ENCODE data around the gene ENPP7. TPM values are rescaled to one million over a fixed set of nuclear protein-coding genes. Genes with fewer than 3 reads are reported as not detected.

ENPP7 gene, protein sequence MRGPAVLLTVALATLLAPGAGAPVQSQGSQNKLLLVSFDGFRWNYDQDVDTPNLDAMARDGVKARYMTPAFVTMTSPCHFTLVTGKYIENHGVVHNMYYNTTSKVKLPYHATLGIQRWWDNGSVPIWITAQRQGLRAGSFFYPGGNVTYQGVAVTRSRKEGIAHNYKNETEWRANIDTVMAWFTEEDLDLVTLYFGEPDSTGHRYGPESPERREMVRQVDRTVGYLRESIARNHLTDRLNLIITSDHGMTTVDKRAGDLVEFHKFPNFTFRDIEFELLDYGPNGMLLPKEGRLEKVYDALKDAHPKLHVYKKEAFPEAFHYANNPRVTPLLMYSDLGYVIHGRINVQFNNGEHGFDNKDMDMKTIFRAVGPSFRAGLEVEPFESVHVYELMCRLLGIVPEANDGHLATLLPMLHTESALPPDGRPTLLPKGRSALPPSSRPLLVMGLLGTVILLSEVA
- not detected in 5 replicates for total RNA-seq (2022; extraction: Qiagen RNA extraction)

DNA sequence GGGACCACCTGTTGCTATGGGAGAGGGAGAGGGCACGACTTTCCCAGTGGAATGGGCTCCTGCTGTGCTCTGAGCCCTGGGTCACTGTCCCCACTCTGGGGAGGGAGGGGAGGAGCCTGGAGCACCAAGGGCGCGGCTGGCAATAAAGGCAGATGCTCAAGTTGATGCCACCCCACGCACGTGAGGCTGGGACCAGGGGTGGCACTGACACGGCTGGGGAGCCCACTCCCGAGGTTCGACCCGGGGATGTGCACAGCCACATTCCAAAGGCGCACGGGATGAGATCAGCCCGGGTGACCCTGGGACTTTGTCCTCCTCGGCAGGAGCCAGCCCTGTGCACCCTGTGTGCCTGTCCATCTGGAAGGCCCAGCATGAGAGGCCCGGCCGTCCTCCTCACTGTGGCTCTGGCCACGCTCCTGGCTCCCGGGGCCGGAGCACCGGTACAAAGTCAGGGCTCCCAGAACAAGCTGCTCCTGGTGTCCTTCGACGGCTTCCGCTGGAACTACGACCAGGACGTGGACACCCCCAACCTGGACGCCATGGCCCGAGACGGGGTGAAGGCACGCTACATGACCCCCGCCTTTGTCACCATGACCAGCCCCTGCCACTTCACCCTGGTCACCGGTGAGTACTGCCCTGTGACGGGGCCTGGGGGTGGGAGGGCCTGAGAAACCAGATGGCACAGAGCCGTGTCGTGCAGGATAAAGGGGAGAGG lies at the start of gene ENPP7:
TSS of gene ENPP7 (plus strand) at position 175 of the 715 bp plus-strand sequence. CDS start at position 372, 197 bp downstream.

DNA sequence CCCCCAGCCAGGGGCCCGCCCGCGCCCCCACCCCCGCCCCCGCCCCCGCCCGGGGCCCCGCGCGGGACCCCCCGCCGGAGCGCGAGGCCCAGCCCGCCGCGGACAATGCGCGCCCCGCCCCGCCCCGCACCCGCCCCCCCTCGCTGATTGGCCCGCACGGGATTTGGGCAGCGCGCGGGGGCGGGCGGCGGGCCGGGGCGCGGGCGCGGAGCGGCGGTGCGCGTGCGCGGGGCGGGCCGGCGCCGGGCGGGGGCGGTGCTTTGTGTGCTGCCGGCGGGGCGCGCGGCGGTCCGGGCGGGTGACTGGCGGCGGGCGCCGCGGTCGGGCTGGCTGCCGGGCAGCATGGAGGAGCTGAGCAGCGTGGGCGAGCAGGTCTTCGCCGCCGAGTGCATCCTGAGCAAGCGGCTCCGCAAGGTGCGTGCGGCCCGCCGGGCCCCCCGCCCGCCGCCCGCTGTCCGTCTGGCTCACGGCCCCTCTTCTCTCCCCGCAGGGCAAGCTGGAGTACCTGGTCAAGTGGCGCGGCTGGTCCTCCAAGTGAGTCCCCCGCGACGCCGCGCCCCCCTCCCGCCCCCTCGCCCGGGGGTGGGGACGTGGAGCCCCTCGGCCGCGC lies 47.3 kb downstream of the ENPP7 start, which contains the start of gene CBX2:
TSS of gene CBX2 (plus strand) at position 255 of the 610 bp plus-strand sequence. CDS start at position 343, 88 bp downstream.

Other genes with a start within 250 kb of the ENPP7 start
- gene RBFOX3, start 119.9 kb upstream of the ENPP7 start, total RNA-seq (2022; extraction: Qiagen RNA extraction) = 3.2 to 5.1 TPM (median 4.1 TPM) in 5 replicates
- 13.5 to 20.9 TPM (median 19.1 TPM) in 5 replicates for gene CBX2, start 47.2 kb downstream of the ENPP7 start, total RNA-seq (2022; extraction: Qiagen RNA extraction)
- 11.5 to 22.3 TPM (median 21.0 TPM) in 5 replicates for gene CBX8, start 66.1 kb downstream of the ENPP7 start, total RNA-seq (2022; extraction: Qiagen RNA extraction)
- 27.0 to 36.2 TPM (median 34.5 TPM) in 5 replicates for gene CBX4, start 108.5 kb downstream of the ENPP7 start, total RNA-seq (2022; extraction: Qiagen RNA extraction)

Data from A549 treated with CORT108297 at 1 μM for 4 hours (cell line).